ENCODE results near the gene RHOA.
"Not testable (repeated sequence)": the region's sequence is repeated elsewhere in the genome, so short reads cannot be mapped to it uniquely, and the experiment has no call there.

Gene RHOA

GRCh38 chr3:49410846-49411534, 786 bp downstream of the RHOA start:
- no peak for DNase-seq

GRCh38 chr3:49410066-49410845, 1.5 kb downstream of the RHOA start:
- no peak for DNase-seq

- DNase-seq = no peak
These were observed 4.9 kb downstream of the RHOA start for GRCh38 chr3:49406571-49407565.

GRCh38 chr3:49405570-49405969, 6.2 kb downstream of the RHOA start:
- DNase-seq = not testable (repeated sequence)

- DNase-seq = no peak
These were observed 7.9 kb downstream of the RHOA start for GRCh38 chr3:49403891-49404290.

- DNase-seq = no peak
These were observed 10.0 kb downstream of the RHOA start for GRCh38 chr3:49401766-49402165.

GRCh38 chr3:49399461-49399860, 12.3 kb downstream of the RHOA start:
- no peak for DNase-seq

GRCh38 chr3:49397470-49397869, 14.3 kb downstream of the RHOA start:
- DNase-seq = no peak

GRCh38 chr3:49391310-49391709, 20.5 kb downstream of the RHOA start:
- not testable (repeated sequence) for DNase-seq

GRCh38 chr3:49389297-49389696, 22.5 kb downstream of the RHOA start:
- DNase-seq = no peak

- no peak for DNase-seq
These were observed 23.4 kb downstream of the RHOA start for GRCh38 chr3:49388289-49388820.

GRCh38 chr3:49387721-49388120, 24.1 kb downstream of the RHOA start:
- no peak for DNase-seq

GRCh38 chr3:49386056-49386756, 25.6 kb downstream of the RHOA start:
- DNase-seq = no peak

- DNase-seq = no peak
These were observed 26.2 kb downstream of the RHOA start for GRCh38 chr3:49385617-49386016.

GRCh38 chr3:49383387-49383786, 28.4 kb downstream of the RHOA start:
- no peak for DNase-seq

- no peak for DNase-seq
These were observed 33.4 kb downstream of the RHOA start for GRCh38 chr3:49378249-49378895.

GRCh38 chr3:49377483-49377882, 34.3 kb downstream of the RHOA start:
- DNase-seq = no peak

GRCh38 chr3:49371946-49372345, 39.8 kb downstream of the RHOA start:
- no peak for DNase-seq

GRCh38 chr3:49370585-49371290, 41.0 kb downstream of the RHOA start:
- no peak for DNase-seq

- DNase-seq = no peak
These were observed 49.2 kb downstream of the RHOA start for GRCh38 chr3:49362561-49362960.

- no peak for DNase-seq
These were observed 52.2 kb downstream of the RHOA start for GRCh38 chr3:49359623-49360022.
